Parietal lobe (tissue), 2 donors: ENCODE results near the gene DAPK2. TPM values are rescaled to one million over a fixed set of nuclear protein-coding genes. Genes with fewer than 3 reads are reported as not detected.

Experiments
- small RNA-seq: library from RNA; depleted of rRNA; stranded (forward); fragments of <200 nt; gene quantifications from one replicate; pipeline ENCODE3, GENCODE V24; 2014; ENCODE audit warnings: low replicate concordance
- total RNA-seq: library from RNA; depleted of rRNA; stranded (reverse); fragments of >200 nt; gene quantifications from one replicate; pipeline ENCODE4 v1.2.3, GENCODE V29; 2014

DAPK2 gene
- 7.2 TPM for total RNA-seq

GRCh38 chr15:64046421-64047153 lies at the start of gene DAPK2:
Gene DAPK2, minus strand, starts transcription at chr15:64046485. Its CDS starts 6,224 bp downstream, at chr15:64040261.

GRCh38 chr15:64093627-64094417 lies 47.5 kb upstream of the DAPK2 start, which contains the start of gene CIAO2A:
Gene CIAO2A, minus strand, starts transcription at chr15:64093838. Its CDS starts 70 bp downstream, at chr15:64093768.

Small RNA genes lying within 50 kb of the gene (small RNA-seq; reads per million reads assigned to genes)
- gene AC015914.2 (not detected), gene MIR422A (not detected)

Other genes with a start within 250 kb of the DAPK2 start
- gene HERC1, start 212.5 kb downstream of the DAPK2 start, total RNA-seq, result 425 TPM
- gene CIAO2A, start 47.4 kb upstream of the DAPK2 start, total RNA-seq, result 20.7 TPM
- 56.3 TPM for gene SNX1, start 49.5 kb upstream of the DAPK2 start, total RNA-seq
- gene SNX22, start 105.2 kb upstream of the DAPK2 start, total RNA-seq, result 9.7 TPM
- 121 TPM for gene PPIB, start 116.5 kb upstream of the DAPK2 start, total RNA-seq